Right atrium auricular region (tissue), 2 donors: ENCODE measurements around the gene LTBP4. TPM values are rescaled to one million over a fixed set of nuclear protein-coding genes. Genes with fewer than 3 reads are reported as not detected.
"Not testable (repeated sequence)": the region's sequence is repeated elsewhere in the genome, so short reads cannot be mapped to it uniquely, and the experiment has no call there.

Experiments used
- DNase-seq: peaks from one replicate; pipeline ENCODE4 v3.0.0-alpha.2; 2019; ENCODE audit warnings: low spot score
- H3K27ac ChIP-seq, 2 donors: fragments of 200-600 bp; sonication (generic); 1 replicate in 1 of 2; 2 replicates in 1 of 2; pipeline ENCODE4 v1.5.1; 2016 to 2019
- H3K27me3 ChIP-seq, 2 donors: fragments of 200-600 bp; sonication (generic); one replicate each; pipeline versions ENCODE4 v1.5.1 to v1.6.0; 2017 to 2019
- H3K36me3 ChIP-seq: fragments of 200-600 bp; sonication (generic); one replicate; pipeline ENCODE4 v1.5.1; 2016
- H3K4me1 ChIP-seq, 2 donors: fragments of 200-600 bp; sonication (generic); one replicate each; pipeline versions ENCODE4 v1.5.1 to v1.6.0; 2017 to 2019
- H3K4me3 ChIP-seq, 2 donors: fragments of 200-600 bp; sonication (generic); 1 replicate in 1 of 2; 2 replicates in 1 of 2; pipeline ENCODE4 v1.5.1; 2017 to 2019; ENCODE audit warnings: mild to moderate bottlenecking in 1 of 2, moderate library complexity in 1 of 2
- H3K9me3 ChIP-seq, 2 donors: fragments of 200-600 bp; sonication (generic); one replicate each; pipeline ENCODE4 v1.5.1; 2019
- CTCF ChIP-seq, 2 donors: fragments of 200-600 bp; sonication (generic); IDR thresholded peaks; one replicate each; pipeline ENCODE4 v1.5.1; 2019; ENCODE audit warnings: antibody characterized with exemption in 2 of 2
- total RNA-seq, 2 donors: library from RNA; depleted of rRNA; stranded (reverse); fragments of >200 nt; gene quantifications; one replicate each; pipeline ENCODE4 v1.1.0, GENCODE V29; 2016

The LTBP4 gene
- total RNA-seq, 2 donors from 2014 or later, result 152 to 257 TPM

- Histone ChIP-seq H3K36me3 (no peaks in the 10 kb centered on the region), H3K4me3 (no peak overlapping the region), H3K4me1 (no peaks in the 10 kb centered on the region), H3K9me3 (no peaks in the 10 kb centered on the region), H3K27me3 (no peaks in the 10 kb centered on the region), H3K27ac (no peak overlapping the region)
- no peak for TF ChIP-seq CTCF (IDR thresholded peaks at IDR 0.05)
- no peak for DNase-seq
Measured at GRCh38 chr19:40590464-40591265, 10.5 kb upstream of the LTBP4 start.

GRCh38 chr19:40591724-40592123 lies 9.4 kb upstream of the LTBP4 start:
- not testable (repeated sequence) for H3K27ac ChIP-seq, DNase-seq, H3K36me3 ChIP-seq, H3K9me3 ChIP-seq, H3K4me3 ChIP-seq, H3K4me1 ChIP-seq, H3K27me3 ChIP-seq

GRCh38 chr19:40592170-40592569 lies 9.0 kb upstream of the LTBP4 start:
- Histone ChIP-seq H3K27ac (no peak overlapping the region), H3K9me3 (no peaks in the 10 kb centered on the region), H3K36me3 (no peaks in the 10 kb centered on the region), H3K4me1 (peaks cover 0 to 7% of the 10 kb centered on the region in 2 donors), H3K27me3 (no peaks in the 10 kb centered on the region), H3K4me3 (no peak overlapping the region)
- TF ChIP-seq CTCF (IDR thresholded peaks at IDR 0.05), result no peak
- DNase-seq, result no peak

- peaks cover 0 to 5% of the 10 kb centered on the region in 2 donors for H3K27me3 ChIP-seq
- DNase-seq, result no peak
- no peak overlapping the region for H3K27ac ChIP-seq
- H3K9me3 ChIP-seq, result no peaks in the 10 kb centered on the region
- H3K4me1 ChIP-seq, result peaks cover 0 to 26% of the 10 kb centered on the region in 2 donors
- no peaks in the 10 kb centered on the region for H3K36me3 ChIP-seq
- TF ChIP-seq CTCF (IDR thresholded peaks at IDR 0.05), result no peak
- H3K4me3 ChIP-seq, result no peak overlapping the region
Measured at GRCh38 chr19:40594255-40594654, 6.9 kb upstream of the LTBP4 start.

- H3K27ac ChIP-seq, result no peak overlapping the region
- no peaks in the 10 kb centered on the region for H3K36me3 ChIP-seq
- no peak for TF ChIP-seq CTCF (IDR thresholded peaks at IDR 0.05)
- H3K4me1 ChIP-seq, result peaks cover 0 to 31% of the 10 kb centered on the region in 2 donors
- DNase-seq, result no peak
- peaks cover 0 to 5% of the 10 kb centered on the region in 2 donors for H3K27me3 ChIP-seq
- no peak overlapping the region for H3K4me3 ChIP-seq
- no peaks in the 10 kb centered on the region for H3K9me3 ChIP-seq
Measured at GRCh38 chr19:40594657-40595091, 6.5 kb upstream of the LTBP4 start.

GRCh38 chr19:40596608-40597328 lies 4.4 kb upstream of the LTBP4 start:
- Histone ChIP-seq H3K9me3 (no peaks in the 10 kb centered on the region), H3K27ac (no peak overlapping the region), H3K4me3 (peak overlapping the region in 1 of 2 donors; percentile 40), H3K4me1 (peaks cover 0 to 49% of the 10 kb centered on the region in 2 donors), H3K36me3 (no peaks in the 10 kb centered on the region), H3K27me3 (peaks cover 5% of the 10 kb centered on the region in 2 donors)
- TF ChIP-seq CTCF (IDR thresholded peaks at IDR 0.05), result no peak
- no peak for DNase-seq
